GM18511 (cell line): ENCODE data around the gene KLHL6.
"Not testable (repeated sequence)": the region's sequence is repeated elsewhere in the genome, so short reads cannot be mapped to it uniquely, and the experiment has no call there.

ENCODE experiments used
- ATAC-seq: cut with Tn5 transposase; IDR thresholded peaks from one replicate; pipeline ENCODE4 v1.9.1; 2021; ENCODE audit warnings: mild to moderate bottlenecking, moderate library complexity; ENCODE audit not compliant: unreplicated experiment

The KLHL6 gene

GRCh38 chr3:183555541-183556081, at the start of gene KLHL6:
TSS of gene KLHL6 (minus strand) at chr3:183555706. CDS start at chr3:183555653, 53 bp downstream.
- peak; percentile 88 for ATAC-seq

- ATAC-seq, result no peak
Observed at GRCh38 chr3:183597959-183598358, 42.5 kb upstream of the KLHL6 start.

- ATAC-seq, result no peak
Observed at GRCh38 chr3:183594636-183595035, 39.1 kb upstream of the KLHL6 start.

- ATAC-seq, result no peak
Observed at GRCh38 chr3:183592821-183593220, 37.3 kb upstream of the KLHL6 start.

- ATAC-seq, result peak; percentile 96
Observed at GRCh38 chr3:183591881-183592521, 36.5 kb upstream of the KLHL6 start.

- ATAC-seq, result no peak
Observed at GRCh38 chr3:183590442-183590841, 34.9 kb upstream of the KLHL6 start.

GRCh38 chr3:183587336-183587735, 31.8 kb upstream of the KLHL6 start:
- no peak for ATAC-seq

- no peak for ATAC-seq
Observed at GRCh38 chr3:183586477-183586876, 31.0 kb upstream of the KLHL6 start.

GRCh38 chr3:183584914-183585280, 29.4 kb upstream of the KLHL6 start:
- no peak for ATAC-seq

- ATAC-seq, result no peak
Observed at GRCh38 chr3:183584246-183584913, 28.9 kb upstream of the KLHL6 start.

- no peak for ATAC-seq
Observed at GRCh38 chr3:183583331-183584245, 28.1 kb upstream of the KLHL6 start.

- ATAC-seq, result no peak
Observed at GRCh38 chr3:183582161-183582560, 26.7 kb upstream of the KLHL6 start.

- no peak for ATAC-seq
Observed at GRCh38 chr3:183581496-183582155, 26.1 kb upstream of the KLHL6 start.

GRCh38 chr3:183579967-183580900, 24.7 kb upstream of the KLHL6 start:
- no peak for ATAC-seq

- no peak for ATAC-seq
Observed at GRCh38 chr3:183578179-183578578, 22.7 kb upstream of the KLHL6 start.

- no peak for ATAC-seq
Observed at GRCh38 chr3:183577346-183577745, 21.8 kb upstream of the KLHL6 start.

GRCh38 chr3:183576487-183577107, 21.1 kb upstream of the KLHL6 start:
- no peak for ATAC-seq

- peak; percentile 79 for ATAC-seq
Observed at GRCh38 chr3:183572935-183573334, 17.4 kb upstream of the KLHL6 start.

- not testable (repeated sequence) for ATAC-seq
Observed at GRCh38 chr3:183570191-183570590, 14.7 kb upstream of the KLHL6 start.
